NCI-H510A (cell line): ENCODE results near the gene CERS6.
"Not testable (repeated sequence)": the region's sequence is repeated elsewhere in the genome, so short reads cannot be mapped to it uniquely, and the experiment has no call there.

Experiments
- DNase-seq: peaks from one replicate; lab custom pipeline; 2025; lab: John Stamatoyannopoulos, UW

CERS6 gene

DNA sequence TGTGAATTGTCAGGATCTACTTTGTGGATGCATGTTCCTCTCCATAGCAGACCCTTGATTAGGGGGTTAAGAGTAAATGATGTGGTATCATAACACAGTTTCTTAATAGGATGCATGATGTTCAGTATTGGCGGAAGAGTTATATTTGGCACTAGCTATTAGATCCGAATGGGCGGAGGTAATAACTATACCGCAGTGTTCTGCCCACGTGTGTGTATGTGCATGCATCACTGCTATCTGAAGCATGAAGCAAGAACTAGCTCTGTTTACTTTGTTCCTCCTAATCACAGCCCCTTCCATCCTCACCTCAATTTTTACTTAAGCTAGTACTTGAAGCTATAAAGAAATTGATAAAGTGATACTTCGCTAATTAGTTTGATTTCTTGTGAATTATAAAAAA, 186.8 kb downstream of the CERS6 start:
- no peak for DNase-seq

DNA sequence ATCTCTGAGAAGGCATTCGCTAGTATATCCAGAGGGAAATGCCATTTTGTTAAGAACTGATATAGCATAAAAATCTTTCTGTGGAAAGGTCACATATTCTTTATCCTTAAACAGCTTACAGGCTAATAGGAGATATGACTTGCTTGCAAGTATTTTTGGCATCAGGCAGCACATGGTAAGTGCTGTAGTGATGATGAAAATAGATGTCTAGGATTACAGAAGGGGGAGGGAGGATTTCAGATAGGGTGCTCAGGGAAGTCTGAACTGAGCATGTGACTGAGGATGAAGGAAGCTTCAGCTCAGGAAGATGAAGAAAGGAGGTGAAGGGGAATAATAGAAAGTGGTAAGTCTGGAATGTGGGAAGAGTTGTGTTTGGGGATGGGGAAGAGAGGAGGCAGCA, 187.9 kb downstream of the CERS6 start:
- no peak for DNase-seq

- no peak for DNase-seq
These were observed 189.7 kb downstream of the CERS6 start for GRCh38 chr2:168645696-168646338.

- no peak for DNase-seq
These were observed 193.0 kb downstream of the CERS6 start for GRCh38 chr2:168649105-168649504.

DNA sequence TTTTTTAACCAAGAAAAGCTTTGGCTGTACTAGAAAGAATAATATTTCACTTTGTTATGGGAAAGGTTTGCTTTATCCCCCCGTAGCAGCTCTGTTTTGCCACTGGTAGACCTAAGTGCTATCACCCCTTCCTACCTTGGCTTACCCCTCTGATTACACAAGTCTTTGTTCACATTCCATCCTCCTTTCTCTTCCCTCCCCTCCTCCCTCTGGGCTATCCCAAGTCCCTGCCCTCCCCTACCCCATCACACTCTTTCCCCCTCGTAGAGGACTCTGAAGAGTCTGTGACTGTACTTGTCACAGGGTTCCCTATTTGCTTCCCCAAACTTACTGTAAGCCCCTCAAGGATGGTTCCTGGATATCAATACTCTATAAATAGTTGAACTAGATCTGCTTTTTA, 193.5 kb downstream of the CERS6 start:
- DNase-seq, result no peak

- no peak for DNase-seq
These were observed 194.1 kb downstream of the CERS6 start for GRCh38 chr2:168650139-168650538.

GRCh38 chr2:168650781-168651180, 194.7 kb downstream of the CERS6 start:
- DNase-seq, result no peak

DNA sequence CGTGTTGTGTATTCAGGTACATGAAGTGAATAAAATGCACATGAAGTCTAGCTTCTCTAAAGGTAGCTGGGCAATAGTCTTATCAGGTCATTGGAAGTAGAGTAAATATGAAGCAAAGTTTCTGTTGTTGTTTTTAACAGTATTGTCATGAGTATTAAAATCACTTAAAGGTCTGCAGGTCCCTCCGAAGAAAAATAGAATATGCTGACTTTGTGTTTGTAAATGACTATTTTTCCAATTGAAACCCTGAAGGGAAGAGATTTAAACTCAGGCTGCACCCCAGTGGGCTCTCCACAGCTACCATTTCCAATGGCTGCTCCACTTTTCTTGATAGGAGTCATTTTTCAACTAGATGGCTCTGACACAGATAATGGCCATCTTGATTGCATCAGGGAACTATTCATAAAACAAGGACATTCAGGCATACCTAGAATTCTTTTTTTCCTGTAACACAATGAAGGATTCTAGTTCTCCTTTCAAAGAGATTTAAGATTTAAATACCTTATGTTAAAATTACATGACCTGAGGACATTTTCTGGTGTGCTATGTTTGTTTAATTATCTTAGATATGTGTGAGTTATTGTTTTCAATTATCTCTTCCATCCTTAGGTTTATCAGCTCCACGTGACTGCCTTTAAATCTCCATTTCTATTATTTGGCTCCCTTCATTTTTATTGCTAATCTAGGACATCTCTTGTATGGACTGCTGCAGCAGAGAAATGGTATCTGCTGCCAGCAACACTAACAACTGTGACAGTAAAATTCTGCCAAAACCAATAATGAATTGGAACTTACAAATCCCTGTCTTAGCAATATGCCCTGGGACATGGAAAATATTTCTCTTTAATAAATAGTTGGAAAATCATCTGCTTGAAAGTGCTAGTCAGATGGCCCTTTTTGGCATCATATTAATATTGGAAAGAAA, 197.2 kb downstream of the CERS6 start:
- no peak for DNase-seq

DNA sequence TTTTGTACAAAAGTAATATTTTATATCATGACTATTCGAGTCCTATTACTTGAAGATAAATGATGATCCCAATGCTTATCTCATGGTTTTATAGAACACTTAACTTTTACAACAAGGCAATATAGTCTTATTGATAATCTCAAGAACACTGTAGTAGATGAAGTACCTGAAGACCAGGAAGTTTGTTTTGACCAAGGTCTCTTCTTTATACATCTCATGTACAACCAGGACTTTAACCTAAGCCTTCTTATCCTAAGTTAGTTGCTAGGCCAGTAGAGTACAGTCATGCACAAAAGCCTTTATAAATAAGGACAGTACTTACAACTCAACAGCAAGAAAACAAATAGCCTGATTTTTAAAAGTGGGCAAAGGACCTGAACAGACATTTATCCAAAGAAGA, 198.6 kb downstream of the CERS6 start:
- DNase-seq, result no peak

GRCh38 chr2:168655207-168655606, 199.1 kb downstream of the CERS6 start:
- no peak for DNase-seq

GRCh38 chr2:168657378-168657777, 201.3 kb downstream of the CERS6 start:
- not testable (repeated sequence) for DNase-seq

GRCh38 chr2:168658706-168659105, 202.6 kb downstream of the CERS6 start:
- no peak for DNase-seq

DNA sequence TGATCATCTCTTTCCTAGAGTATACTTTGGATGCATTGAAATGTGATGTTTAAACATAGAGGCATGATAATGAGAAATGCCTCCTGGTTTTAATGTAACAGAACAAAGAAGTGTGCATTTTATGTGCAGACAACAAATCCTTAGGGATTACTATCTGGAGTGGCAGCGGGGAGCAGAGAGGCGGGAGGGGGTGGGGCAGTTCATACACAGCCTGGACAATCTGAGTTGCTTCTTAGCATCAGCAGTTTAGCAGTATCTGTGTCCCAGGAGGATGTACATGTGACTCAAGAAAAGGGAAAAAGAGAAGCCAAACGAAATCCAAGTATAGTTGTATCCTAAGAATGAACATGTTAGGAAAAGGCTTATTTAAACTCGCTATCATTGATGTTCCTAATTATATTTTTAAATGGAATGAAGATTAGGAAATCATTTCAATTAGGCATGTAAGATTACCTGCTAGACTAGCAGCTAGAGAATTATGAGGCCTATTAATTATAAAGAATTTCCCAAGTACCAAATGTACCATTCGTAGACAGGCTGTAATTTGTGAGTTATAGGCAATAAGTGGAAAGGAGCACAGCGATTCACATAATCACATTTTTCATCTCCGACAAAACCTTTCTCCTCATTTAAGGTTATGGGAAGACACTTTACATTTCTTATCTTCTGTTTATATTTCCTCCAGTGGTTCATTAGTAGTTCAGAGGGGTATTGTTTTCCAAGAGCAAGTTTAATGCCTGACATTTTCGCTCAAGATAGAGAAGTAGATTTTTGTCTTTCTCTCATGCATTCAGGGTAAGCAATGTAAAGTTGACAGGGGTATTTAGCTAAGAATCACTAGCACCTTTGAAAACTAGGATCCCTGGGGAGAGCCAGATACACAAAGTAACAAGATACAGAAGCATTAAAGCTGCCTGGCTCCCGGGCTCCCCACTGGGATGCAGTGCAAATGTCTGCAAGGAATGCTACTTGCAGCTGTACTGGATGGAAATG, 205.1 kb downstream of the CERS6 start:
- no peak for DNase-seq

- no peak for DNase-seq
These were observed 205.8 kb downstream of the CERS6 start for GRCh38 chr2:168661863-168662256.

DNA sequence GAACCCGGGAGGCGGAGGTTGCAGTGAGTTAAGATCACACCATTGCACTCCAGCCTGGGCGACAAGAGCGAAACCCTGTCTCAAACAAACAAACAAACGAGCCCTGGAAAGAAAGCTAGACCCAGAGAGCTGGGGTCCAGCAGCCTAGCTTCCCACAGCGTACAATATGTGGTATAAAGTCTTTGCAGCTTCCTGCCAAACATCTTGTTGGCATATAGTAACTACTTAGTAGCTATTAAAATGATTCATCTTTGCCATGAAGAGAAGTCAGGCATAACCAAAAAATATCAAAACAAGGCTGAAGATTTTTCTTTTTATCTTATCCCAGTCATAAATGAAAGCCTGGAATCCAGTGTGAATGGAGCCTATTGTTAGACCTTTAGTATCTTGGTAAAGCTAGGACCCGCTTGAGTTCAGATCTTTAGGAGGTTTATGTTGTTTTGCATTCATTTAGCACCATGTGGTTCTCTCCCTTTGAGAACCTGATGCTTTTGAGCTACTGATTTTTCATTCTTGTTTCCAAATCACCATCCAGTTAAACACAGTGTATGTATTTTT, 206.7 kb downstream of the CERS6 start:
- no peak for DNase-seq

- no peak for DNase-seq
These were observed 207.9 kb downstream of the CERS6 start for GRCh38 chr2:168663993-168664392.

DNA sequence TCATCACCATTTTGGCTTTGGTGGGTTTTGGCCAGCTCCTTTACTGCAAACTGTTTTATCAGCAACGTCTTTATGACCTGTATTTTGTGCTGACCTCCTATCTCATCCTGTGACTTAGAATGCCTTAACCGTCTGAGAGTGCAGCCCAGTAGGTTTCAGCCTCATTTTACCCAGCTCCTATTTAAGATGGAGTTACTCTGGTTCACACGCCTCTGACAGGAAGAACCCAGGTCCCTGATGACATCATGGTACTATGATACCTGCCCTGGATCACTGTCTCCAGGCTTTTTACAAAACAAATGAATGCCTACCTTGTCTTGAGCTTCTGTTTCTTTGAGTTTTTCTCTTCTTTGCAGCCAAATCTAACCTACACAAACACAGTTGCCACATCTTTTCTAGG, 208.6 kb downstream of the CERS6 start:
- DNase-seq, result not testable (repeated sequence)

DNA sequence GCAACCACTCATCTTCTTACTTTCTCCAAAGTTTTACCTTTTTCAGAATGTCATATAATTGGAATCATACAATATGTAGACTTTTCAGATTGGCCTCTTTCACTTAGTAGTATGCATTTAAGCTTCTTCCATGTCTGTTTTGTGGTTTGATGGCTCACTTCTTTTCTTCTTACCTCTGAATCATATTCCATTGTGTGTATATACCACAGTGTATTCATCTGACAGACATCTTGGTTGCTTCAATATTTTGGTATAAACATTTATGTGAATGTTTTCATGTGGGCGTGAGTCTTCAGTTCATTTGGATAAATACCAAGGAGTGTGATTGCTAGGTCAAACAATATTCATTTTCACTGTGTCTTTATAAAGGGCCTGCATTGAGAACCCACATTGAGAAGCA, 210.3 kb downstream of the CERS6 start:
- DNase-seq, result no peak

DNA sequence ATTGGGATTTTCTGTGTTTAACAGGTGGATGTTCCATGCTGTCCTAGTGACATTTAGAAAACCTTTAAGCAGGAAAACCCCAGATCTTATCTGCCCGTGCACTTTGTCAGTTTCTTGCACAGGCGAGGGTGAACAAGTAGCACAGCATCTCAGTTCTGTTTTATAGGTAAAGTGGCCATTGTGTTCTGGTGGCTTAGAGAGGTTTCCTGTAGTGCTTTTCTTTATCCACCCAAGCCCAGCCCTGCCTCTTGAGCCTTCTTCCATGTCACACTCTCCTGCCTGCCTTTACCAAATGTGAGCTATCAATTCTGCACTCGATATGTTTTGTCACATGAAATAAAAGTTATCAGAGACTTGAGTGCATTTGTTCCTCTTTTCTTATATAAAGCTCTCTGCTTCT, 211.1 kb downstream of the CERS6 start:
- DNase-seq, result no peak

DNA sequence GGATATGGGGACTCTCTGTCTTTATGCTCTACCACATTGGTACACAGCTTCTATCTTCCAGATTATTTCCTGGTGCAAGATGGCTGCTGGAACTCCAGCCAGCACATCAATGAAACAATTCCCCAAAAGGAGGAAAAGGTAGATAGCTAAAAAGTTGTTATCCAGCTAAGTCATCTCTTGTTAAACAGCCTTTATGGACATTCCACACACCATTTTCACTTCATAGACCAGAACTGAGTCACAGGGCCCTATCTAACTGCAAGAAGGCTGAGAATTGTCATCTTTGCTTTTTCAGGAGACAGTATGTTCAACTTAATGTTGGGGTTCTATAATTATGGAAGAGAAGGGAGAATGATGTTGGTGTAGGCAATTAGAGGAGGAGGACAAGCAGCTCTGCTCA, 213.1 kb downstream of the CERS6 start:
- DNase-seq, result no peak

- DNase-seq, result no peak
These were observed 214.4 kb downstream of the CERS6 start for GRCh38 chr2:168670478-168670877.

DNA sequence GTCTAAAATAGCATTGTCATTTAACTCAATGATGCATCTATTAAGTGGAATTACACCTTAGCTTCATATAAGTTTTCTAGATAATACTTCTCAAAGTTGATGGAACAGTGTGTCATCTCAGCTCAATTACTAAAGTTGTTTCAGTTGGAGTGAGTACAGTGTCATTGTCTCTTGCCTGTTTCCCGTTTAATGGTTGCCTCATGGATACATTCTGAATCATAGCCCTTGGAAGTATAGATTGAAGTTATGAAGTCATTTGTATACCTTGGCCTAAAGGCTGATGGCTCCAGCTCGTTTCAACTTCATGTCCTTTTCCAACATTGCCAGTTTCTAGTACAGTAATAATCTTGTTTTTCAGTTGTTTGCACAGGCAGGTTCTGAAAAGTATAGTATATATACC, 215.9 kb downstream of the CERS6 start:
- no peak for DNase-seq
